Stimulated activated CD8-positive, alpha-beta memory T cell treated with anti-CD3 and anti-CD28 coated beads, Interleukin-2, amount 100 ng/mL, for 1 hour (primary cell): ENCODE results near the gene PSME3IP1.

ENCODE experiments used
- DNase-seq, 2 donors: peaks; one replicate each; pipeline ENCODE4 v3.0.0-alpha.2; 2020; ENCODE audit warnings: low read depth in 2 of 2

The PSME3IP1 gene

DNA sequence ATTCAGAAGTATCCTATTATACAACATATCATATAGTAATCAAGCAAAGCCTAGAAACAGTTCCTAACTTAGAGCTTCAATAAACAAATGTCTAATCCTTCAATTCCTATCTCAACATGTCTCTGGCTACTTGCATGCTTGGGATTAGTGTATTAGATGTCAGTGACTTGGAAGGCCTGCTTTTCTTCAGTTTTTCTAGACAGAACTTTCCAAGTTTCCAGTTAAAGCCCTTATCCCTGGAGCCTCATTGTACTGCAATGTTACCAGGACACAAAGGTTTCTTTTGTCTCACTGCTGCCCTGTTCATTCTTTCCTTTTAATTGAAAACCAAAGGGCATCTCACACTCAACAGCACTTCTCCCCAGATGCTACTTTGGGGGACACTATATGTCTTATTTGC lies 16.5 kb downstream of the PSME3IP1 start:
- no peak for DNase-seq

DNA sequence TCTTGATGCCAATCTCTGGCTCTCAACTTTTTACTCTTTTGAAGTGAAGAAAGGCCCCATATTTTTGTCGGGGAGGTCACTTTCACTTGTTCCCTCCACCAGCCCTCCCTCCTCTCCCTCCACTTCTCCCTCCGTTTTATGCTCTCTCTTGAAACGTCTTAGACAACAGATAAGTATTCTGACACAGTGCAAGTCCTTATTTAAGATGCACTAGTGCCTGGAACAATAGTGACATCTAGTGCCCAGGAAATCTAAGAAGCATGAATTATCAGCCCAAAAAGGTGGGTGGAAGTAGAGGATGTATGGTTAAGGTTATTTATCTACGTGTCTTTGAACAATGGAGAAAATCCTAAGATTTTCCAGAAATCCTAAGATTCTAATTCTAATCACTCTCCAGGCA lies 17.9 kb downstream of the PSME3IP1 start:
- DNase-seq: no peak

DNA sequence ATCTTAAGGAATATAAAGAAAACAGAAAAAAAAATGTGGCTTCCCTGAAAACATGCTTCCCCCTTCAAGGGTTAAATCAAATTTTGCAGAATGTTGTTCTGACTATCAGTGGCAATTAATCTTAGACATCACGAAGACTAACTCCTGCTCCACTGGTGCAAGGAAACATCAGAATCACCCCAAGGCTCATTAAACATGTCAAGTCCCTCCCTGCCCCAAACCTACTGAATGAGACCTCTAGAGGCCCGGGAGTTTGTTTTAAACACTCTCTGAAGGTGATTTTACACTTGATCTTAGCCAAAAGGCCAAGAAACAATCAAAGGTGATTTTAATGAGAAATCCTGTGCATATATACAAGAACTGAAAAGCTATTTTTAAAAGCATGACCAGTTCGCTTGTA lies 18.3 kb downstream of the PSME3IP1 start:
- no peak for DNase-seq

DNA sequence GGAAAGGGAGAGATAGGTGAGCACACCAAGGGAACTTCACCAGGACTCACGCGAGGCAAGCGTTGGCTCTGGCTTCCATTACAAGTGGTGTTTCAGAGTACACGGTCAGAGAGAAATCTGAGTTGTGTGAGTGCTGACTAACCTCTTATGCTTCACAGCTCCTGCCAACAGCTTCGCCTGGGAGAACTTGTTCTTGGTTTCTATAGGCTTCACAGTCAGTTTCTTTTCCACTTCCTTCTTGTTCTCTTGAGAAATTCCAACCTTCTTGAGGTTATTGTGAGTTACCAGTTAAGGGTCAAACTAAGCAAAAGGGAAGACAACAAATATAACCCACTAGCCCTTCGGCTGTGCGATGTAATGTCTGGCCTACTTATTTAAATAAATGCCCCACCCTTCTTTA lies 18.9 kb downstream of the PSME3IP1 start:
- DNase-seq: no peak

DNA sequence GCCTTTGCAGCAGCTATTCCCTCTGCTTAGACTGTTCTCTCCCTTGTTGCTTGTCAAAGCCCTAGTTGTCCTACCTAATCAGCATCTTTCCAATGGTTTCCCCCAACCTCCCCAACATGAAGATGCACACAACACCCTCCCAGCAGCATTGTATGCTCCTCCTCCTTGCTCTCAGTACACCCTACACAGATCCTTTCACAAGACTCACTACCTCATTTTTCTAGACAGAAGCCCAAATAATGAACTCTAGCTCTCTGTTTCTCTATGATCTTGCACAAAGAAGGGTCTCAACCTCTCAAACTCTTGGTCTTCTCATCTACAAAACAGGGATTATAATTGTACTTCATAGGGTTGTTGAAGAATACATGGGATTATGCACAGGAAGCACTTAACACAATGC lies 19.4 kb downstream of the PSME3IP1 start:
- DNase-seq: no peak

DNA sequence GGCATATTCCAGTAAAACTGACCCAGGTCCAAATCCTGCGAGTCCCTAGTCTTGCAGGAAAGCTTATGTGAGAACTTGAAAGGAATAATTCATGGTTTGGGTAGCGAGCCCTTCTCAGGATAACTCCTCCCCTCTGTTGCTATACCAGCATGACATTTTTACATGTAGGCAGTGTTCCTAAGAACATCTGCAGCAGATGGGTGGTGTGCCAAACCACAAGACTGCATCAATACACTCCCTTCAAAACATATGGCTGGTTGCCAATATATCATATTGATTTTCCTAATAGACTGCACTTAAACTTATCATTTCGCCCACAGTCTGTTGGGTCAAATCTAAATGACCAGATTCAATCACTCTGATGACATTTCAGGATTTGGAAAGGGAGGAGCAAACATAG lies 19.9 kb downstream of the PSME3IP1 start:
- DNase-seq: no peak

DNA sequence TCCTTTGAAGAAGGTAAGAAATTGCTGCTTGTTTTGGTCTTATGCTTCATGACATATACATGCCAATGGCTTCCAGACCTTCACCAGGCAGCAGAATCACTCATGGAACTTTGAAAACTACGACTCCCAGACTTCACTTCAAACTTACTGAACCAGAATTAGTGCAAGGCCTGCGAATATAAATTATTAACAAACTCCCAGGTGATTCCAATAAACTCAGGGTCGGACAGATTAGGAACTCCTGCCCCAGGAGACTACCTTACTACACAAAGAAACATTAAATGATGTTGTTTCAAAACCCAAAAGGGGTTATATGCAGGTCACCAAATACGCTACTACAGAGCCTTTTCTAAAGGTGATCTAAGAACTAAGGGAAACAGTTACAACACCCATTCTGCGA lies 20.4 kb downstream of the PSME3IP1 start:
- DNase-seq: no peak

DNA sequence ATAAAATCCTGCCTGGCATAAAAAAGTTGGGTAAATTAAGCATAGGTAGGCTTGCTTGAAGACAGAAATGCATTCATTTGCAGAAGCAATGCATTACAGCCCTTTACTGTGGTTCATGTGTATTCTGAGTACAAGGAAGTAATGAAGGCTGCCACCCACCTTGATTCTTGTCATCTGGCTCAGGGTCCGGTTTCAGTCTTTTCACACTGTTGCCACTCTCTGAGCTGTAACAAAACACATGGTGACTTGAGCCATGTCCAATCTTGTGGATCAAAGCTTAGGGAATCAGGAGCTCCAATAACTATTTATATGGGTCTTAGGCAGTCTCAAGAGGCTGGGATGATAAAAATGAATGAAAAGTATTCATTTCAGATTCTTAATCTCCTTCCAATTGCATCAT lies 22.0 kb downstream of the PSME3IP1 start:
- DNase-seq: no peak

DNA sequence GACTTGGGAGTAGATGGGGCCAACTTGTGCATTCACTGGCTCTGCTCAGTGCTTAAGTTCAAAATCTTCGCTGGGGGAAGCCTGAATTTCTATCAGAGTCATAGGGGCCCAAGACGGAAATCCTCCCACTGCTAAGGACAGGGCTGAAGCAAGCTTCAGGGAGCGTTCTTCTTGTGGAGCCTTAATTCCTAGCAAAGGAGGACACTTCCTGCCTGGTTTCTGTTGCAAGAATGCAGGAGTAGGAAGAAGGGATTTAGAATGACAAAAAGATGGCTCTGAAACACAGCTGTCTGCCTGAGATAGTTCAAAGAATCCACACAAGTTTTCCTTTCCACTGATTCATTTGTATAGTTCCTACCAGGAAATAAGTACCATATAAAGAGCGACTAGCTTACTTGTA lies 26.4 kb downstream of the PSME3IP1 start:
- no peak for DNase-seq

DNA sequence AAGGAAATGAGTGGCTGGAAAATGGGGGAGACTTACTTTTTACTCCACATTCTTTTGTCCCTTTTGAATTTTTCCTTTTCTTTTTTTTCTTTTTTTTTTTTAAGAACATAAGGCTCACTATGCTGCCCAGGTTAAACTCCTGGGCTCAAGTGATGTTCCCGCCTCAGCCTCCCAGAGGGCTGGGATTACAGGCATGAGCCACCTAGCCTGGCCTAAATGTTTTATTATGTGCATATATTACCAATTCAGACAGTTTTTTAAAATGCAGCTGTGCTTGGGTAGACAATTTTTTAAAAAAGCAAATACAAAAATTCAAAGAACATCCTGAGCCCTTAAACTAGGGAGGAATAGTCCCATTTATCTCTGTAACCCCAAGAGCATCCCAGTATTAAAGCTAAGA lies 28.3 kb downstream of the PSME3IP1 start:
- no peak for DNase-seq

DNA sequence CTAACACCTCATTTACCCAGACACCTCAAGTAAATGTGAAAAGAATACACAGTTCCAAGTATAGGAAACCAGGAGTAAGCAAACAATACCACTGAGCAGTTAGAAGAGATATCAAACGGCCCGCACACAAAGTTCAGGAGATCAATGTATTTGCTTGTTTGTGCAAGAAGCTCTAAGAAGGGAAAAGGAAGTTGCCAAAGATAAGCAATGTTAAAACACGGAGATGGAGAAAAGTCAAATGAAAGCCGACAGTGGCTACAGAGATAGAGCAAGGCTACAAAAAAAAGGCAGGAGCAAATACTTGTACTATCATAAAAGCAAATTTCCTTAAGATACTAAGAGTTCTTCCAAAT lies 29.5 kb downstream of the PSME3IP1 start:
- DNase-seq: no peak

DNA sequence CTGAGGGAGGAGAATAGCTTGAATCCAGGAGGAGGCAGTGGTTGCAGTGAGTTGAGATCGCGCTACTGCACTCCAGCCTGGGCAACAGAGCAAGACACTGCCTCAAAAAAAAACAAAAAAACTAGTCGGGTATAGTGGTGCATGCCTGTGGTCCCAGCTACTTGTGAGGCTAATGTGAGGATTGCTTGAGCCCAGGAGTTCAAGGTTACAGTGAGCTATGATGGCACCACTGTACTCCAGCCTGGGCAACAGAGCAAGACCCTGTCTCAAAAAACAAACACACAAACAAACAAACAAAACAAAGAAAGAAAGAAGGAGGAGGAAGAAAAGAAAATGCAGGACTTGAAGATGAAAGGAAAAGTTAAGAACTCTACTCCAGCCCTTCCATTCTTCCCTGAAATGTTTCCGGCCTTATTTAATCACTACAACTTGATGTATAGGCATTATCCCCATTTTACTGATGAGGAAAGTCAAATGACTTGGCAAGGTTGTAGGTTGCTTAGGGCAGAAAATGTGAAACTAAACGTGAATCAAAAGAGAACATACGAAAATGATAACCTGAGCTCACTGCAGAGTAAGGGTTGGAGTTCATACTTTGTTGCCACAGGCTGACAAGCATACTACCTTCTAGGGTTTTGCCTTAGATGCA lies 30.0 kb downstream of the PSME3IP1 start:
- DNase-seq: no peak

DNA sequence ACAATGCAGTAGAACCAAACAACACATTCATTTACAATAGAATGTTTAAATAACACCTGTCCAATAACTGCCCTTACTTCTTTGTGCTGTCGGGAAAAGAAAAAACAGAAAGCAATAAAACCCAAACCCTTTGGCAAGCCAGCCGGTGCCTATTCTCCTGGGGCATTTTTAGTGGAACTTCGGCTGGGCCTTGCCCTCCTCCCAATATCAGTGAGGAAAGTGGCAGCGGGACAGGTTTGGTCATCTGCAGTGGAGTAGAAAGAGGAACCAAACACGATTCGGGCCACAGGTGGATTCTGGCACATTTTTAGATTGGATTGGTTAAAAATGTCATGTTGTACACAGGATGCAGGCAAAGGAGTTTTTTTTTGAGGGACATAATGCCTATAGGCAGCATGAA lies 32.0 kb downstream of the PSME3IP1 start:
- DNase-seq: no peak

DNA sequence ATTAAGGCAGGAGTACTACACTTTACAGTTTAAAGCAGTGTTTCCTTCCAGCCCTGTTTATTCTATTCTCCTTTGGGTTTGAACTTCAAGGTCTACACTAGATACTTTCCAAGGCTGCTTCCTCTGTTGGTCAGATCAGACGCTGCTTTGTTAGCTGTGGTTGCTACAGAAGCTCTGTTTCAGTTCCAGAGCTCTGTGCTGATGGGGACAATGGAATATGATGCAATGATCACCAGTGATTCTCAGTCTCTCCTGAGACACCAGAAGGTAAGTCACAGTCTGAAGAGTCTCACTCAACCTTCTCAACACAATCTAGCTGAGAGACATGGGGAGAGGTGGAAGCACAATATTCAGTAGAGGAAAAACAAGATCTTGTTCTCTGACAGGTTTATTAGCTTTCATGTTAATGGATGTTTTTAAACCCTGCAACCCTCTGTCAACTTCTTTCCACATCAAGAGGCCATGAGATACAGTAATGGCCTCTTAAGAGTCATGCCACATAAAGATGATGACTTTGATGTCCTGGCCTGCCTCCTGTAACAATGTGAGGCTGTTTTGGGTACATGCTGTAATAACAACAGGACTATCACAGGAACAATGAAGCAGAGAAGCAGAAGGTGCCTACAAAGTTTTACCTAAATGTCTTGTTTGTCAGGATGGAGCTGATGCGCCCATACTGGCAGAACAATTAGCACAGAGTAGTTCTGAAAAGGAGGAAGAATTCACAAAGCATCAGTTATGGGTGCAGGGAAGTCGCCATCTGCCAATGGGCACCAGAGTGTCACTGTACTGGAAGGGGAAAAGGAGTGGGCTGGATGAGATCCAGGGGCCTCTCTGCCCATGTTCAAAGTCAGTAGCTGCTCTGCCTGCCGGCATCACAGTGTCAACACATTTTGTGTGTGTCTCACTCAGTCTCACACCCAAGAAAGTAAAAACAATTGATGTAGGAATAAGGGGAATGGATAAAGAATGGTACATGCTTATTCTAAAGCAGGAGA lies 33.4 kb downstream of the PSME3IP1 start:
- no peak for DNase-seq

DNA sequence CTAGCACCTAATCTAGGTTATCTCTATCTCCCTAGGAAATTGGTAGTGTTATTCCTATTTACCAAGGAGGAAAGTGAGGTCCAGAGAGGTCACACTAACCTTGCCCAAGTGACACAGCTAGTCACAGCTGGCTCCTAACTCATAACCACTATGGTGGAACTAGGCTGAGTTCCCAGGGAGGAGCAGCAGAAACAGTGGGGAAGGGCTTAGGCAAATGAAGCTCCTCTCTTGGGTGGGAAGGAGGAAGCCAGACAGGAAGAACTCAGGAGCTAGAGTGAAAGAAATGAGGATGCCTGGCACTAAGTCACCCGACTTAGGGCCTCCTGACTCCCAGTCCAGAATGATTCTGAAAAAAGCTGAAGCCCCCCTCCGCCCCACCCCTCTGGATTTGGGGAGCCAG lies 34.5 kb downstream of the PSME3IP1 start:
- DNase-seq: no peak

DNA sequence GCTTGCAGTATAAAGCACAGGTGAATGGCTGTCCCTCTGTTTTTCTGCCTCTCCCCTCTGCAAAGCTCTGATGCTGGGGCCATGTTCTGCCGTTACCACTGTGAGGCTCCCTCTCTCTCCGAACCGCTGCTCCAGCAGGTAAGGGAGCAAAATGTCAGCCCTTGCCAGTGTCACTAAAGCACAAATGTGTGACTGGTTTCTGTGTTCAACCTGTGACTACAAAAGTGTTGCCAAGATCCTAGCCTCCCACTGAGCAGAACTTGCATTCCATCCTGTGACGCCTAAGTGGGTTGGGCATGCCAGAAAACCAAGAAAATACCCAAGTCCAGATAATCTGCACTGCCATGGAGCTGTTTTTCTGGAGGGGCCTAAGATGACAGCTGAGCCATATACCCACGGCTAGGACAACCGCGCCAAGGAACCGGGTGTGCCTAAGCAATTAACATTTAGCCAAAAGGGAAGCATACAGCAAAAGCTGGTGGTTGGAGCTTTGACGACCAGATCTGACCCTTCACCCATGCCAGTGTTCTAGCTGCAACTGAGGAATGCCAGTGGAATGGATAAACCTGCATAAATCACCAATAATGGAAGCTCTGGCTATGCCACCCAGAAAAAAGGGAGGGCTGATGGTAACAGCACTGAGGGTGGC lies 35.0 kb downstream of the PSME3IP1 start:
- no peak for DNase-seq

DNA sequence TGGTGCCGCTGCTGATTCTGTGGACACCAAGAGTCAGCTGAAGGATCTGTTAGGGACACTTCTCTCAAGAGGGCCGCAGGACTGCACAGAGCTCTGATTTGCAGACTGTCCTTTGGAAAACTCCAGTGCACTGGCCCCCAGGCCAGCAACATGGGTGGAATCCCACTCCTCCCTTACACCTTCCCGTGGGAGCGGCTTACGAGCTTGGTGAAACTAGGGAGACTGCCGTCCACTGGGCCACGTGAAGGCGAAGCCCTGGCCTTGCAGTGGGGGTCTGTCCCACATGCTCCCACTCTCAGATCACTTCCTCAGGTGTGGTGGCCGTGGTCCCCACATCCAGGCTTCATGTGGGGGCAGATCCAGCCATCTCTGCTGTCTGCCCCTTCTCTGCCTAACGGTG lies 36.4 kb downstream of the PSME3IP1 start:
- no peak for DNase-seq

DNA sequence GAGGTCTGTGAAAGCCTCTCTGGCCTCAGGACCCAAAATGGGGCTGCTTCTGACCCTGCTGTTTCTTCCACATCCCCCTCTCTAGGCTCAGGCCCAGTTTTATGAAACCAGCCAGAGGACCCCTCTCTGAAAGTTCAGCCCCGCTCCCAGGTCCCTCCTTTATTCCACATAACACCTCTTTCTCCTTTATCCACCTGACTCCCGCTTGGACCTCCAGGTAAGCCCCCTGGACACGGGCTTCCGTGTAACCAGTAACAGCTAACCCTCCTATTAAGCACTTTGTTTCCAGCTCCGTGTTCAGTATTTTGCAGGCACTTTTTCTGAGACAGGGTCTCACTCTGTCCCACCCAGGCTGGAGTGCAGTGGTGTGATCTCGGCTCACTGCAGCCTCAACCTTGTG lies 37.4 kb downstream of the PSME3IP1 start:
- DNase-seq: no peak

DNA sequence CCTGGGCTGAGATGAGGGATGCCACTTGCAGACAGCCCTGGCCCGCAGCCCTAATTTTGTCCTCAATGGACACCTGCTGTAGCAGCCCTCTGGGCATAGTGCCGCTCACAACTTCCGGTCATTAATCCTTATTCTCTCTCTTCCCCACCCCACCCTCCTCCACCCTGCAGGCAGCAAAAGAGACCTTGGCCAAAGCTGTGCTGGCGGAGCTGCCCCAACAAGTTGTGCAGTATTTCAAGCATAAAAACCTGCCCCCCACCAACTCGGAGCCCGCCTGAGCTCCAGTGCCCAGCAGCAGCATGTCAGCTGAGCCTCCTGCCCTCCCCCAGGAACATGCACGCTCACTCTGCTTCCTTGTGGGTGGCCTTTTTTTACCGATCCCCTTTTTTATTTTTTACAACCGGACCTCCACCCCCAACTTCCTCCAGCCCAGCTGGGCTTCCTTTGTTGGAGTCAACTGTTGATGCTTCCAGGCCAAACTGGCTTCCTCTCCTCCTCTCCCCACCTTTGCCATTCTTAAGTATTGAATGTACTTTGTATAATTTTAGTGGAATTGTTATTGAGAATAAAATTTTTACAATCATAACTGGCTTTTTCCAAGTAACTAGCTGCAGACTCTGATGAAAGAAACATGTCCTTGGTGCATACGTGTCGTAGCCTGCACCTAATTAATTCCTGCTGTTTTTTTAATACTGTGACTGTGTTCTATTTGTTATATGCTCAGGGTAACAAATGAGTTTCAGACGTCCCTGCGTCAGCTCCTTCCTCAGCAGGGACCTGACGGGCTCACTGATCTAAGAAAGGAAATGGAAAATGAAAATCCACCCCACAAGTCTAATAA lies 38.2 kb downstream of the PSME3IP1 start:
- DNase-seq: no peak

DNA sequence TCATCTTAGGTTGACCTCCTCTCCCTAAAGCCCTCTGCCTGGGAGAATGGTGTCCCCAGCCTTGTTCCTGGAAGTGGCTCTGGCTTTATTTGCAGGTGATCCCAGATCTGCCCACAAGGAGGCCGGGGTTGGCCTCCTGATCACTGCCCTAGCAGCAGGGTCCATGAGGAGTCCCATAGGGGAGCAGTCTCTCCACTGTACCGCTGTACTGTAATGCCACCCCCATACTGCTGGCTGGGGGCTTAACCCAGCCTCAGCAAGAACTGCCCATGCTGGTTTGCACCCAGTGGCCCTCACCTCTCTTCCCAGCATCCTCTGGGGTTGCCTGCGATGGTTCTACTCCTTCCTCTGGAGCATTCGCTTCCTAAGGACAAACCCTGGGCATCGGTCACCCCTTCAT lies 39.1 kb downstream of the PSME3IP1 start:
- no peak for DNase-seq

DNA sequence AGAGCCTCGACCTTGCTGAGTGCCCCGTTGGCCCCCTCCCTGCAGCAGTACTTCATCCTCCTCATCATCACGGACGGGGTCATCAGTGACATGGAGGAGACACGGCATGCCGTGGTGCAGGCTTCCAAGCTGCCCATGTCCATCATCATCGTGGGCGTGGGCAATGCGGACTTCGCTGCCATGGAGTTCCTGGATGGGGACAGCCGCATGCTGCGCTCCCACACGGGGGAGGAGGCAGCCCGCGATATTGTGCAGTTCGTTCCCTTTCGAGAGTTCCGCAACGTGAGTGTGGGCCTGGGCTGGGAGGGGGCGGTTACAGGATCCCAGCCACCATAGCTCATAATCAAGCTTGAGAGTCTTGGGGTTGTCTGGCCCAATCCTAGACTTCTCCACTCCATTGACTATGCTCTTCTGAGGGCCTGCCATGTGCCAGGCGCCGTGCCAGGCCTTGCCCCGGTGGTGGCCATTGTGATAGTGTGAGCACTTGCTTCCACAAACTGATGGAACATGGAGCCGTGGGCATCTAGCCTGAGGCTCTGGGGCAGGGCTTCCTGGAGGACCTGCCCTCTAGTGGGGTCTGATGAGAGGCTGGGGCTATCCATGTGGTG lies 39.7 kb downstream of the PSME3IP1 start:
- DNase-seq: no peak
